GM12878 (cell line): ENCODE measurements around the gene NFYC. TPM values are rescaled to one million over a fixed set of nuclear protein-coding genes. Genes with fewer than 3 reads are reported as not detected.

ENCODE experiments used
- ATAC-seq: fragments of 200-7000 bp; cut with Tn5 transposase; 3 replicates; pipeline ENCODE4 v1.9.1; 2020; ENCODE audit warnings: mild to moderate bottlenecking, moderate library complexity
- BruUV-seq: library from RNA; stranded (reverse); fragments of 400-500 nt; replicated peaks from 2 replicates; lab custom pipeline; 2021; lab: Mats Ljungman, UMichigan
- CTCF ChIA-PET: fragments of 300-600 bp; sonication (Branson Sonifier 250); formaldehyde crosslinking; extraction: SDS; loops from one replicate; lab custom pipeline; 2021; ENCODE audit warnings: inconsistent platforms; lab: Yijun Ruan, JAX
- POLR2A ChIA-PET: fragments of 350-600 bp; formaldehyde crosslinking; extraction: SDS; loops from one replicate; lab custom pipeline; 2021; ENCODE audit warnings: inconsistent platforms; lab: Charles Lee
- RAD21 ChIA-PET: fragments of 300-600 bp; sonication (Branson Sonifier 250); formaldehyde crosslinking; loops from one replicate; lab custom pipeline; 2023; ENCODE audit warnings: antibody characterized with exemption; ENCODE audit not compliant: unreplicated experiment; lab: Charles Lee
- SMC1A ChIA-PET: fragments of 300-600 bp; sonication (Branson Sonifier 250); formaldehyde crosslinking; loops from one replicate; lab custom pipeline; 2023; ENCODE audit not compliant: unreplicated experiment, uncharacterized antibody; lab: Charles Lee
- DNase-seq: peaks from one replicate; pipeline ENCODE4 v3.0.0-alpha.2; 2011; ENCODE audit warnings: low read depth, low spot score
- FAIRE-seq: peaks from 3 replicates; lab custom pipeline; 2011; peaks lifted over from hg19 to GRCh38; lab: Jason Lieb, UNC
- H2AFZ ChIP-seq: 2 replicates; pipeline ENCODE4 v1.6.0; 2011; ENCODE audit warnings: low read depth, low read length, control low read depth; ENCODE audit not compliant: control insufficient read depth
- H3K27ac ChIP-seq: 2 replicates; pipeline ENCODE4 v1.5.1; 2011; ENCODE audit warnings: control low read depth; ENCODE audit not compliant: control insufficient read depth, insufficient read depth
- H3K27me3 ChIP-seq, 2 experiments: replicated peaks in 1 of 2; 2 replicates each; pipeline versions ENCODE4 v1.6.0 to v1.6.1; 2011; ENCODE audit warnings: low read length in 1 of 2; ENCODE audit not compliant: control insufficient read depth in 2 of 2, insufficient read depth in 2 of 2
- H3K36me3 ChIP-seq, 2 experiments: 2 replicates each; pipeline ENCODE4 v1.5.1; 2011; ENCODE audit warnings: low read length in 1 of 2; ENCODE audit not compliant: control insufficient read depth in 2 of 2, insufficient read depth in 2 of 2
- H3K4me1 ChIP-seq: 2 replicates; pipeline ENCODE4 v1.6.1; 2011; ENCODE audit warnings: mild to moderate bottlenecking, low read length, moderate library complexity, mixed read lengths; ENCODE audit not compliant: control insufficient read depth, insufficient read depth
- H3K4me2 ChIP-seq: 2 replicates; pipeline ENCODE4 v1.6.0; 2011; ENCODE audit warnings: control low read depth; ENCODE audit not compliant: control insufficient read depth, insufficient read depth
- H3K4me3 ChIP-seq: fragments of 200-600 bp; sonication (generic); 2 replicates; pipeline ENCODE4 v1.5.1; 2016
- H3K79me2 ChIP-seq: 2 replicates; pipeline ENCODE4 v1.6.0; 2011; ENCODE audit warnings: low read length; ENCODE audit not compliant: control insufficient read depth, insufficient read depth
- H3K9ac ChIP-seq: 2 replicates; pipeline ENCODE4 v1.8.0; 2011; ENCODE audit warnings: low read length, control low read depth, mixed read lengths; ENCODE audit not compliant: control insufficient read depth, insufficient read depth
- H3K9me3 ChIP-seq: replicated peaks from 3 replicates; pipeline ENCODE4 v1.5.1; 2011; ENCODE audit warnings: mild to moderate bottlenecking, low read length; ENCODE audit not compliant: control insufficient read depth, insufficient read depth
- H4K20me1 ChIP-seq: 2 replicates; pipeline ENCODE4 v1.6.0; 2011; ENCODE audit not compliant: control insufficient read depth, insufficient read depth
- BACH1 ChIP-seq: fragments of 450-650 bp; IDR thresholded peaks from 2 replicates; pipeline ENCODE4 v1.6.1; 2017; ENCODE audit warnings: mild to moderate bottlenecking, borderline replicate concordance
- CBFB ChIP-seq: IDR thresholded peaks from 2 replicates; pipeline ENCODE4 v1.6.1; 2016; ENCODE audit warnings: antibody characterized with exemption, low read depth
- CHD2 ChIP-seq: IDR thresholded peaks from 2 replicates; pipeline ENCODE4 v1.6.1; 2011; ENCODE audit warnings: low read depth, low read length, improper control_type of control experiment, borderline replicate concordance
- HDAC2 ChIP-seq: fragments of 200-600 bp; sonication (generic); IDR thresholded peaks from 2 replicates; pipeline ENCODE4 v1.6.1; 2017
- HDGF ChIP-seq: fragments of 450-650 bp; IDR thresholded peaks from 2 replicates; pipeline ENCODE4 v1.6.1; 2016; ENCODE audit warnings: antibody characterized with exemption
- IKZF1 ChIP-seq: fragments of 450-650 bp; conservative IDR thresholded peaks from 2 replicates; pipeline ENCODE4 v1.6.1; 2017; ENCODE audit warnings: antibody characterized with exemption, mild to moderate bottlenecking
- IKZF2 ChIP-seq, 2 experiments: fragments of 450-650 bp; IDR thresholded peaks; 2 replicates each; pipeline ENCODE4 v1.6.1; 2017; ENCODE audit warnings: mild to moderate bottlenecking in 2 of 2, moderate library complexity in 2 of 2
- MEF2B ChIP-seq: fragments of 450-650 bp; IDR thresholded peaks from 2 replicates; pipeline ENCODE4 v1.6.1; 2018; ENCODE audit warnings: mild to moderate bottlenecking, moderate library complexity; ENCODE audit not compliant: partially characterized antibody, poor library complexity, severe bottlenecking
- PAX8 ChIP-seq: fragments of 450-650 bp; IDR thresholded peaks from 2 replicates; pipeline ENCODE4 v1.6.1; 2017; ENCODE audit warnings: mild to moderate bottlenecking, moderate library complexity
- SP1 ChIP-seq: IDR thresholded peaks from one replicate; pipeline ENCODE4 v1.6.1; 2011; ENCODE audit warnings: low read depth, low read length
- ZNF217 ChIP-seq: fragments of 450-650 bp; IDR thresholded peaks from 2 replicates; pipeline ENCODE4 v1.6.1; 2017; ENCODE audit warnings: antibody characterized with exemption, mild to moderate bottlenecking
- WGBS: methylation state at CpG from one replicate; pipeline ENCODE4 v1.1.6; 2016; ENCODE audit warnings: low lambda C conversion rate; ENCODE audit not compliant: insufficient replicate concordance, insufficient coverage; ENCODE audit errors: missing lambda C conversion rate; 5-methylcytosine and 5-hydroxymethylcytosine counted together
- in situ Hi-C: fragments of 300-500 bp; cut with MboI; formaldehyde crosslinking; loops from 9 replicates; pipeline ENCODE4 v1.14.3; 2018; ENCODE audit warnings: mixed read lengths
- intact Hi-C: fragments of 100-400 bp; cut with micrococcal nuclease; formaldehyde crosslinking; loops from one replicate; pipeline ENCODE4 v1.14.2; 2022; ENCODE audit not compliant: unreplicated experiment
- polyA plus RNA-seq, 11 experiments: library from polyadenylated mRNA; depleted of rRNA in 4 of 11; unstranded in 6 of 11; stranded (reverse) in 5 of 11; fragments of >200 nt; fragmentation: Nextera tagmentation in 4 of 11; fragmentation: Illumina TruSeq in 1 of 11; extraction: Ambion mirVana in 4 of 11; extraction: Trizol in 1 of 11; gene quantifications; 1 replicate in 1 of 11; 2 replicates in 10 of 11; pipeline versions ENCODE4 v1.2.1 to v1.2.3, GENCODE V29; 2011 to 2016; ENCODE audit warnings: inconsistent platforms in 2 of 11, missing spikeins in 2 of 11, low read depth in 1 of 11
- total RNA-seq, 4 experiments: library from RNA; depleted of rRNA in 3 of 4; stranded (reverse); fragments of >200 nt in 3 of 4; fragmentation: Illumina TruSeq in 1 of 4; extraction: Trizol in 1 of 4; gene quantifications; 2 replicates each; pipeline versions ENCODE4 v1.2.1 to v1.2.3, GENCODE V29; 2013 to 2021

The NFYC gene
- total and polyA plus RNA-seq, 10 of the 15 experiments (the other 5 are each of a cell fraction or from before 2014, with no cell fraction given), result 4.3 to 84.2 (median 58.3) TPM

- in situ Hi-C loops, result no loop called here
- H3K4me3 ChIP-seq, result no peak overlapping the region
Measured at GRCh38 chr1:40795811-40796586, 104.5 kb downstream of the NFYC start.

More at GRCh38 chr1:40795811-40796586, 104.5 kb downstream of the NFYC start:
- no peaks in the 10 kb centered on the region for H4K20me1 ChIP-seq
- ATAC-seq (peak; percentile 85), FAIRE-seq (peak; percentile 75), DNase-seq (no peak)
- POLR2A ChIA-PET, result interaction anchor here (1.0 to 1.4 kb wide), 3 partner anchors 13 to 29 kb away, joined by 3 to 4 read pairs (median 3); no protein-coding TSS in a partner anchor
- intact Hi-C loops, result no loop called here
- SMC1A ChIA-PET, result interaction anchor here (0.7 to 3.2 kb wide), 9 partner anchors 9 to 69 kb away, joined by 3 to 13 read pairs (median 5); no protein-coding TSS in a partner anchor
- WGBS, result 34% methylated on average over 13 of the region's 13 CpGs
- H3K79me2 ChIP-seq, result no peaks in the 10 kb centered on the region
- BruUV-seq, result no TSS peak
- TF ChIP-seq IKZF1 (0 out of 2 replicates have a peak, but pooled peaks have one; percentile 20), BACH1 (no peak), MEF2B (peak; percentile 41), IKZF2 (IDR thresholded peaks at IDR 0.05) (0 out of 4 replicates have a peak, but pooled peaks of 1 of the 2 experiments have one; percentile 10), PAX8 (no peak), CHD2 (no peak), HDAC2 (no peak), SP1 (no peak), CBFB (no peak), HDGF (0 out of 2 replicates have a peak, but pooled peaks have one; percentile 32), ZNF217 (no peak)
- peak overlapping the region; percentile 61; the same call in 1 of the 2 replicates for H3K4me2 ChIP-seq
- RAD21 ChIA-PET, result interaction anchor here (0.7 to 1.6 kb wide), 3 partner anchors 20 to 23 kb away, joined by 3 to 8 read pairs (median 6); no protein-coding TSS in a partner anchor
- H3K9me3 ChIP-seq, result no peaks in the 10 kb centered on the region
- peak overlapping the region; percentile 73 for H3K27ac ChIP-seq
- H2AFZ ChIP-seq, result peak overlapping the region; percentile 77
- H3K9ac ChIP-seq, result peak overlapping the region; percentile 50; the same call in 1 of the 2 replicates
- no peaks in the 10 kb centered on the region for H3K27me3 ChIP-seq
- CTCF ChIA-PET, result interaction anchor here (0.7 to 4.6 kb wide), 7 partner anchors 22 to 225 kb away, joined by 3 to 30 read pairs (median 6); partner anchors contain the start of genes CITED4 and NFYC
- peaks cover 27% of the 10 kb centered on the region for H3K4me1 ChIP-seq
- H3K36me3 ChIP-seq, result no peaks in the 10 kb centered on the region
